ENCODE measurements around the gene SP2. TPM values are rescaled to one million over a fixed set of nuclear protein-coding genes. Genes with fewer than 3 reads are reported as not detected.

Gene SP2
- total and polyA plus RNA-seq, 2 of the 13 experiments (the other 11 are each of a cell fraction or from before 2014, with no cell fraction given) = 1.4 to 4.8 TPM

- TF ChIP-seq MTERF4 (CRISPR knock-in tag; IDR thresholded peaks at IDR 0.05) (0 out of 2 replicates have a peak, but pooled peaks have one; percentile 33), E2F1 (CRISPR knock-in tag; IDR thresholded peaks at IDR 0.05) (no peak), EHMT2 (IDR thresholded peaks at IDR 0.05; ENCODE audit: borderline replicate concordance, low read depth, low read length) (no peak), MNT (IDR thresholded peaks at IDR 0.05) (no peak), ZBTB26 (CRISPR knock-in tag; IDR thresholded peaks at IDR 0.05; ENCODE audit: borderline replicate concordance) (peak; percentile 17; the same call in 1 of the 2 replicates), HNRNPLL (IDR thresholded peaks at IDR 0.05; ENCODE audit: low read depth, low read length, poor library complexity, severe bottlenecking) (peak; percentile 97), CCAR2 (optimal IDR thresholded peaks at IDR 0.05; ENCODE audit: low read depth, low read length) (no peak), TBX2 (CRISPR knock-in tag; IDR thresholded peaks at IDR 0.05; ENCODE audit: borderline replicate concordance) (peak; percentile 75), ARID2 (CRISPR knock-in tag; IDR thresholded peaks at IDR 0.05; ENCODE audit: borderline replicate concordance) (peak; percentile 62; the same call in 1 of the 2 replicates), KDM5A (IDR thresholded peaks at IDR 0.05; ENCODE audit: borderline replicate concordance, low read length) (no peak), ZSCAN12 (CRISPR knock-in tag; IDR thresholded peaks at IDR 0.05) (peak; percentile 47; the same call in 1 of the 2 replicates), ZNF503 (CRISPR knock-in tag; IDR thresholded peaks at IDR 0.05) (no peak), KLF11 (CRISPR knock-in tag; IDR thresholded peaks at IDR 0.05) (no peak), TEF (CRISPR knock-in tag; IDR thresholded peaks at IDR 0.05) (no peak), TRAFD1 (CRISPR knock-in tag; IDR thresholded peaks at IDR 0.05; ENCODE audit: borderline replicate concordance) (no peak)
Observed at GRCh38 chr17:47850692-47851573, 45.1 kb upstream of the SP2 start, which contains the start of gene SP6 (continued).

Data from HepG2 (cell line).